SK-N-SH treated with all-trans-retinoic acid at 6 μM for 48 hours (cell line): Measurements from ENCODE around the gene CASP2.

ENCODE experiments used
- ARNTL ChIP-seq: fragments of 450-650 bp; formaldehyde crosslinking; IDR thresholded peaks from 2 replicates; pipeline ENCODE4 v1.5.0; 2020; ENCODE audit warnings: low read depth, mild to moderate bottlenecking, moderate library complexity, borderline replicate concordance
- ESRRG ChIP-seq: fragments of 250-450 bp; sonication (Bioruptor Pico); IDR thresholded peaks from 2 replicates; pipeline ENCODE4 v1.6.1; 2021; ENCODE audit warnings: mild to moderate bottlenecking
- SNAI2 ChIP-seq: fragments of 250-450 bp; sonication (Bioruptor Pico); IDR thresholded peaks from 2 replicates; pipeline ENCODE4 v1.5.0; 2020; ENCODE audit warnings: mild to moderate bottlenecking, moderate library complexity
- TOX ChIP-seq: fragments of 250-450 bp; sonication (Bioruptor Pico); IDR thresholded peaks from 2 replicates; pipeline ENCODE4 v1.8.0; 2021; ENCODE audit warnings: mild to moderate bottlenecking, moderate library complexity, borderline replicate concordance
- ZNF70 ChIP-seq: fragments of 450-650 bp; formaldehyde crosslinking; IDR thresholded peaks from 2 replicates; pipeline ENCODE4 v1.5.0; 2020; ENCODE audit warnings: mild to moderate bottlenecking, moderate library complexity

- TF ChIP-seq ZNF70 (CRISPR knock-in tag) = no peak
- no peak for TF ChIP-seq ARNTL (CRISPR knock-in tag)
- TF ChIP-seq TOX = no peak
- TF ChIP-seq ESRRG = no peak
- TF ChIP-seq SNAI2 (CRISPR knock-in tag) = no peak
These were observed 53.7 kb downstream of the CASP2 start for GRCh38 chr7:143341842-143342241.
